ENCODE results near the gene FAM156B.
"Not testable (repeated sequence)": the region's sequence is repeated elsewhere in the genome, so short reads cannot be mapped to it uniquely, and the experiment has no call there.

Gene FAM156B

DNA sequence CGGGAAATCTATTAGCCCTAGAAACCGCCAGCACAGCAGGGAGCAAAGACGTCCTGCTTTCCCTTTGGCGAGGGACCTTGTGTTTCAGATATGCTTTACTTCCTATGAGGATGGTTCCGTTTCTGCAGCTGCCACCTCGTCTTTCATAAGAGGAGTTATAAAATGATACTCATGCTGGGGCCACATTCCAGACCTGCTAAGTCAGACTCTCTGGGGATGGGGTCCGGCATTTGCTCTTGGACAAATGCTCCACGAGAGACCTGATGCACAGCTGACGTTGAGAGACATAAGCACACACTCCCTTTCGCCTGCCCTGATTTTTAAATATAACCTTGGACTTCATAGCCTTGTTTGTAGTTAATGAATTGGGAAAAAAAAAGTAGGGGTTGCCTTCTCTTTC is 44.6 kb downstream of the FAM156B start:
- not testable (repeated sequence) for H3K4me3 ChIP-seq (ENCODE audit: insufficient read depth in 1 of 2, low read depth in 1 of 2, low read length in 2 of 2); H3K27ac ChIP-seq (ENCODE audit: low read length, poor library complexity, severe bottlenecking); H4K91ac ChIP-seq (ENCODE audit: low read length); H2AK5ac ChIP-seq (ENCODE audit: low read length, severe bottlenecking); H3K14ac ChIP-seq (ENCODE audit: low read length in 2 of 2); H3K9ac ChIP-seq (ENCODE audit: low read length); H3K27me3 ChIP-seq (ENCODE audit: control insufficient read depth in 1 of 2, insufficient read depth in 1 of 2, low read length in 2 of 2); H2BK12ac ChIP-seq (ENCODE audit: low read length in 2 of 2); H2BK120ac ChIP-seq (ENCODE audit: low read depth, low read length); H3K18ac ChIP-seq (ENCODE audit: low read depth in 1 of 2, low read length in 2 of 2); H3K4me2 ChIP-seq (ENCODE audit: low read length, poor library complexity, severe bottlenecking); H3K9me3 ChIP-seq (ENCODE audit: control insufficient read depth, low read length); H3K4me1 ChIP-seq (ENCODE audit: control insufficient read depth, insufficient read depth, low read depth, low read length); H3K79me1 ChIP-seq (replicated peaks; ENCODE audit: low read length, poor library complexity, severe bottlenecking); DNase-seq; H2BK15ac ChIP-seq (ENCODE audit: low read depth, poor library complexity, severe bottlenecking); H2AFZ ChIP-seq (ENCODE audit: low read depth, low read length); H3K23ac ChIP-seq (ENCODE audit: low read length in 2 of 2); H3K36me3 ChIP-seq (ENCODE audit: control insufficient read depth in 1 of 2, insufficient read depth in 2 of 2, low read depth in 1 of 2, low read length in 2 of 2); H3K4ac ChIP-seq (ENCODE audit: low read depth in 1 of 2, low read length in 2 of 2); H4K8ac ChIP-seq (ENCODE audit: low read length); H2BK5ac ChIP-seq (ENCODE audit: low read depth, low read length, poor library complexity, severe bottlenecking)
- WGBS = no CpG with 5 or more reads among the region's 10 CpGs

DNA sequence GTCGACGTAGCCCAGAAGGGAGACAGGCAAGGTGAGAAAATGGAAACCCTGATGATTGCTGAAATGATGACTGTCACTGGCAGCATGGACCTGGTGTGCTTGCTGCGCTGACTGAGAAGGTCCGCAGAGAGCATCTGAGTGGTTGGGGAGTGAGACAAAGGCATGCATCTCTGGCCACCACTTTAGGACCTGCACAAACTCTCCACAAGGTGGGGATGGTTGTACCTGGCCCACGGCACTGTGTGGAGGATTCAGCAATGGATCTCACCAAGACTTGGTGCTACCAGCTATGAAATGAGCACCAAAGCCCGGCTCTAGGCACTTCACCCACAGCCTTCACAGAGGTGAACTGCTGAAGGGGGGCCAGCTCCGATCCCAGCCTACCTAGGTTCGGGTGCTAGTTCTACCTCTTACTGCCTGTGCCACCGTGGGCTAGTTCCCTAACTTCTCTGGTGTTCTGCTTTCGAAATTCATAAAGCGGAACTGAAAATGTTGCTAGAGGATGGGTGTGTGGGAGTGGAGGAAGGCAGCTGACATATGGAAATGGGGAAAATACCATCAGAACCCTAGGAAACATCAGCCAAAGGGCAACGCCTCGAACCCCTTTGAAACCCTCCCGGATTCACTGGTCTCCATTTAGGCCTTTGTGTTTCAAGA is 48.8 kb downstream of the FAM156B start:
- not testable (repeated sequence) for H3K36me3 ChIP-seq (ENCODE audit: control insufficient read depth in 1 of 2, insufficient read depth in 2 of 2, low read depth in 1 of 2, low read length in 2 of 2); H4K91ac ChIP-seq (ENCODE audit: low read length); H3K79me1 ChIP-seq (replicated peaks; ENCODE audit: low read length, poor library complexity, severe bottlenecking); H3K9ac ChIP-seq (ENCODE audit: low read length); H3K4me3 ChIP-seq (ENCODE audit: insufficient read depth in 1 of 2, low read depth in 1 of 2, low read length in 2 of 2); H2BK120ac ChIP-seq (ENCODE audit: low read depth, low read length); H3K27me3 ChIP-seq (ENCODE audit: control insufficient read depth in 1 of 2, insufficient read depth in 1 of 2, low read length in 2 of 2); H4K8ac ChIP-seq (ENCODE audit: low read length); H2BK5ac ChIP-seq (ENCODE audit: low read depth, low read length, poor library complexity, severe bottlenecking); H3K4ac ChIP-seq (ENCODE audit: low read depth in 1 of 2, low read length in 2 of 2); H3K18ac ChIP-seq (ENCODE audit: low read depth in 1 of 2, low read length in 2 of 2); H3K9me3 ChIP-seq (ENCODE audit: control insufficient read depth, low read length); H3K4me2 ChIP-seq (ENCODE audit: low read length, poor library complexity, severe bottlenecking); DNase-seq; H2AK5ac ChIP-seq (ENCODE audit: low read length, severe bottlenecking); H2AFZ ChIP-seq (ENCODE audit: low read depth, low read length); H3K4me1 ChIP-seq (ENCODE audit: control insufficient read depth, insufficient read depth, low read depth, low read length); H3K14ac ChIP-seq (ENCODE audit: low read length in 2 of 2); H2BK12ac ChIP-seq (ENCODE audit: low read length in 2 of 2); H3K23ac ChIP-seq (ENCODE audit: low read length in 2 of 2); H2BK15ac ChIP-seq (ENCODE audit: low read depth, poor library complexity, severe bottlenecking); H3K27ac ChIP-seq (ENCODE audit: low read length, poor library complexity, severe bottlenecking)
- no CpG with 5 or more reads among the region's 14 CpGs for WGBS

DNA sequence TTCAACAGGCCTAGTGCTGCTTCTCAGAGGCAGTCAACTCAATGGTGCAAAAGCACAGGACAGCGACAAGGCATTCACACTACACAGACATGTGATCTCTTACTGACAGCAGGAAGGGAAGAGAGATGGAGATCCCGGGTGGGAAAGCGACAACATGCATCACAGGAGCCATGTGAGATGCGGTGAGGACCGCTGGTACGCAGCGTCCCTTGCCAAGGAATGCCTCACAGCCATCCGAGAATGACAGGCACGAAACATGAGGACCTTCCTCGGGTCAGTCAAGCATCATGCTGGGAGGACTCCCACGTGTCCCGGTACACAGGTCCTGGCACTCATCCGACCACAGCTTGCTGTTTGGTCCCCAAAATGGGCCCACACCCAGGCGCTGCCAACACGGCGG is 50.4 kb downstream of the FAM156B start:
- not testable (repeated sequence) for H3K4me1 ChIP-seq (ENCODE audit: control insufficient read depth, insufficient read depth, low read depth, low read length); H2BK120ac ChIP-seq (ENCODE audit: low read depth, low read length); H3K36me3 ChIP-seq (ENCODE audit: control insufficient read depth in 1 of 2, insufficient read depth in 2 of 2, low read depth in 1 of 2, low read length in 2 of 2); H2AK5ac ChIP-seq (ENCODE audit: low read length, severe bottlenecking); H3K14ac ChIP-seq (ENCODE audit: low read length in 2 of 2); H3K4me3 ChIP-seq (ENCODE audit: insufficient read depth in 1 of 2, low read depth in 1 of 2, low read length in 2 of 2); H3K4ac ChIP-seq (ENCODE audit: low read depth in 1 of 2, low read length in 2 of 2); H3K4me2 ChIP-seq (ENCODE audit: low read length, poor library complexity, severe bottlenecking); H4K8ac ChIP-seq (ENCODE audit: low read length); H2BK15ac ChIP-seq (ENCODE audit: low read depth, poor library complexity, severe bottlenecking); H3K18ac ChIP-seq (ENCODE audit: low read depth in 1 of 2, low read length in 2 of 2); DNase-seq; H3K9me3 ChIP-seq (ENCODE audit: control insufficient read depth, low read length); H3K27ac ChIP-seq (ENCODE audit: low read length, poor library complexity, severe bottlenecking); H2BK12ac ChIP-seq (ENCODE audit: low read length in 2 of 2); H3K27me3 ChIP-seq (ENCODE audit: control insufficient read depth in 1 of 2, insufficient read depth in 1 of 2, low read length in 2 of 2); H3K9ac ChIP-seq (ENCODE audit: low read length); H3K79me1 ChIP-seq (replicated peaks; ENCODE audit: low read length, poor library complexity, severe bottlenecking); H2AFZ ChIP-seq (ENCODE audit: low read depth, low read length); H4K91ac ChIP-seq (ENCODE audit: low read length); H3K23ac ChIP-seq (ENCODE audit: low read length in 2 of 2); H2BK5ac ChIP-seq (ENCODE audit: low read depth, low read length, poor library complexity, severe bottlenecking)
- WGBS = no CpG with 5 or more reads among the region's 16 CpGs

DNA sequence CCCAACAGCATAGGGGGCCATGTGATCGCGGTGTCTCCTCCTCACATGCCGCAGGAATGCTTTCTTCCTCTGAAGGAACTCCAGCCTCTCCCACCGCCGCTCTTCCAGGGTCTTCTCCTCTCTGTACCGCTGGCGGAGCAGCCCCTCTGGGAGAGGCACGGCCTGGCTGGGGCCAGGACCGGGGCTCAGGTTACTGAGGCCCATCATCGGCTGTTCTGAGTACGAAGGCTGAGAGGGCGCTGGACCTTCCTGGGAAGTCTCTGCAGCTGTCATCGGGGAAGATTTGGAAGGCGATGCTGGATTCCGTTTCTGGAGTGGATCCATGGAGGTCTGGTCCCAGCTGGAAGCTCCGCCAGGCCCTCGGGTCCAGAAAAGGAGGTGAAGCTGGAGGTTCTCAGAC is 51.1 kb downstream of the FAM156B start:
- not testable (repeated sequence) for H3K4me1 ChIP-seq (ENCODE audit: control insufficient read depth, insufficient read depth, low read depth, low read length); H3K9ac ChIP-seq (ENCODE audit: low read length)

More for the DNA sequence above, 51.1 kb downstream of the FAM156B start:
- not testable (repeated sequence) for H2AFZ ChIP-seq (ENCODE audit: low read depth, low read length); H3K36me3 ChIP-seq (ENCODE audit: control insufficient read depth in 1 of 2, insufficient read depth in 2 of 2, low read depth in 1 of 2, low read length in 2 of 2); H4K8ac ChIP-seq (ENCODE audit: low read length); H3K4me3 ChIP-seq (ENCODE audit: insufficient read depth in 1 of 2, low read depth in 1 of 2, low read length in 2 of 2); H3K27ac ChIP-seq (ENCODE audit: low read length, poor library complexity, severe bottlenecking); H3K14ac ChIP-seq (ENCODE audit: low read length in 2 of 2); H3K27me3 ChIP-seq (ENCODE audit: control insufficient read depth in 1 of 2, insufficient read depth in 1 of 2, low read length in 2 of 2); H2AK5ac ChIP-seq (ENCODE audit: low read length, severe bottlenecking); H3K9me3 ChIP-seq (ENCODE audit: control insufficient read depth, low read length); H3K18ac ChIP-seq (ENCODE audit: low read depth in 1 of 2, low read length in 2 of 2); H3K4me2 ChIP-seq (ENCODE audit: low read length, poor library complexity, severe bottlenecking); H3K23ac ChIP-seq (ENCODE audit: low read length in 2 of 2); H2BK12ac ChIP-seq (ENCODE audit: low read length in 2 of 2); H2BK5ac ChIP-seq (ENCODE audit: low read depth, low read length, poor library complexity, severe bottlenecking); H2BK120ac ChIP-seq (ENCODE audit: low read depth, low read length); H2BK15ac ChIP-seq (ENCODE audit: low read depth, poor library complexity, severe bottlenecking); H3K4ac ChIP-seq (ENCODE audit: low read depth in 1 of 2, low read length in 2 of 2); H3K79me1 ChIP-seq (replicated peaks; ENCODE audit: low read length, poor library complexity, severe bottlenecking); DNase-seq; H4K91ac ChIP-seq (ENCODE audit: low read length)
- no CpG with 5 or more reads among the region's 17 CpGs for WGBS
